H1 (cell line): ENCODE measurements around the gene BACE1. TPM values are rescaled to one million over a fixed set of nuclear protein-coding genes. Genes with fewer than 3 reads are reported as not detected.

Experiments used
- BACH1 ChIP-seq: IDR thresholded peaks from 2 replicates; pipeline ENCODE4 v1.6.1; 2012; ENCODE audit warnings: low read length, improper control_type of control experiment
- CHD7 ChIP-seq: fragments of 300-600 bp; sonication (generic); IDR thresholded peaks from 2 replicates; pipeline ENCODE4 v1.7.1; 2012; ENCODE audit warnings: low read length, moderate library complexity, mild to moderate bottlenecking, inconsistent platforms; ENCODE audit not compliant: insufficient replicate concordance
- SP4 ChIP-seq: IDR thresholded peaks from 2 replicates; pipeline ENCODE4 v1.6.1; 2012; ENCODE audit warnings: low read length, inconsistent platforms
- TEAD4 ChIP-seq: IDR thresholded peaks from 2 replicates; pipeline ENCODE4 v1.6.1; 2012; ENCODE audit warnings: low read depth, low read length, inconsistent platforms, mixed read lengths
- polyA plus RNA-seq, 7 experiments: library from polyadenylated mRNA; depleted of rRNA in 3 of 7; stranded (reverse) in 5 of 7; unstranded in 2 of 7; fragments of >200 nt in 5 of 7; fragments of 200-250 nt in 2 of 7; gene quantifications; 1 replicate in 5 of 7; 2 replicates in 1 of 7; 4 replicates in 1 of 7; pipeline versions ENCODE4 v1.2.1 to v1.2.3, GENCODE V29; 2011 to 2013; ENCODE audit warnings: missing spikeins in 2 of 7, mixed read lengths in 2 of 7
- total RNA-seq: library from RNA; stranded (reverse); fragmentation: NEBNext Ultra II Directional; extraction: Animal tissue kit (Norgen Biotek cat#: 25700); gene quantifications from 2 replicates; pipeline ENCODE4 v1.2.1, GENCODE V29; 2021
- TF ChIP-seq, protein P1 (sequence below): IDR thresholded peaks from 2 replicates; pipeline ENCODE4 v1.6.1; 2011; ENCODE audit warnings: low read depth, mild to moderate bottlenecking, low read length; ENCODE audit not compliant: insufficient read depth

The BACE1 gene
- total and polyA plus RNA-seq, 2 of the 8 experiments (the other 6 are each of a cell fraction or from before 2014, with no cell fraction given): 7.7 to 7.9 TPM

- TF ChIP-seq CHD7: no peak
- no peak for TF ChIP-seq TEAD4
- TF ChIP-seq, protein P1, sequence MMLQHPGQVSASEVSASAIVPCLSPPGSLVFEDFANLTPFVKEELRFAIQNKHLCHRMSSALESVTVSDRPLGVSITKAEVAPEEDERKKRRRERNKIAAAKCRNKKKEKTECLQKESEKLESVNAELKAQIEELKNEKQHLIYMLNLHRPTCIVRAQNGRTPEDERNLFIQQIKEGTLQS: no peak
- TF ChIP-seq SP4: no peak
- TF ChIP-seq BACH1: no peak
Observed at GRCh38 chr11:117271208-117271607, 44.8 kb downstream of the BACE1 start (continued).
